OCI-LY3 (cell line): ENCODE measurements around the gene SCNN1A.
A peak's percentile ranks its signal among the peaks of the same experiment; 100 is the strongest.

Experiments used
- CTCF ChIP-seq: fragments of 200-600, 300-600 bp; sonication (generic); IDR thresholded peaks from 2 replicates; pipeline ENCODE4 v1.5.1; 2014; ENCODE audit warnings: antibody characterized with exemption, low read length, low read depth
- EZH2phosphoT487 ChIP-seq: fragments of 200-600 bp; shearing (Covaris generic); IDR thresholded peaks from 2 replicates; pipeline ENCODE4 v1.6.1; 2018; ENCODE audit warnings: antibody characterized with exemption, mixed run types, low read depth

- TF ChIP-seq CTCF (peak; percentile 47), EZH2phosphoT487 (no peak)
Measured at GRCh38 chr12:6323340-6323994, 51.9 kb downstream of the SCNN1A start.
